Sigmoid colon (tissue), 4 donors: ENCODE data around the gene MDGA2.

Experiments
- CTCF ChIP-seq, 4 experiments: fragments of 450-650 bp in 3 of 4; fragments of 200-600 bp in 1 of 4; IDR thresholded peaks; one replicate each; pipeline ENCODE4 v1.5.1; 2016 to 2019; ENCODE audit warnings: antibody characterized with exemption in 4 of 4, mild to moderate bottlenecking in 3 of 4, moderate library complexity in 2 of 4
- EP300 ChIP-seq, 4 donors: sonication (generic); formaldehyde crosslinking; IDR thresholded peaks; one replicate each; pipeline ENCODE4 v1.6.1; 2017; ENCODE audit warnings: antibody characterized with exemption in 4 of 4
- POLR2A ChIP-seq, 2 donors: fragments of 450-650 bp; IDR thresholded peaks; one replicate each; pipeline ENCODE4 v1.6.1; 2016; ENCODE audit warnings: antibody characterized with exemption in 2 of 2, mild to moderate bottlenecking in 2 of 2, moderate library complexity in 2 of 2
- POLR2AphosphoS5 ChIP-seq, 4 donors: sonication (generic); formaldehyde crosslinking; IDR thresholded peaks; one replicate each; pipeline ENCODE4 v1.6.1; 2017; ENCODE audit warnings: antibody characterized with exemption in 4 of 4

- TF ChIP-seq CTCF (IDR thresholded peaks at IDR 0.05) (no peak), POLR2AphosphoS5 (IDR thresholded peaks at IDR 0.05) (no peak), POLR2A (IDR thresholded peaks at IDR 0.05) (no peak), EP300 (IDR thresholded peaks at IDR 0.05) (no peak)
These were observed 526.7 kb downstream of the MDGA2 start for GRCh38 chr14:47148686-47149085.
